ENCODE results near the gene MAP4K1.

The MAP4K1 gene

DNA sequence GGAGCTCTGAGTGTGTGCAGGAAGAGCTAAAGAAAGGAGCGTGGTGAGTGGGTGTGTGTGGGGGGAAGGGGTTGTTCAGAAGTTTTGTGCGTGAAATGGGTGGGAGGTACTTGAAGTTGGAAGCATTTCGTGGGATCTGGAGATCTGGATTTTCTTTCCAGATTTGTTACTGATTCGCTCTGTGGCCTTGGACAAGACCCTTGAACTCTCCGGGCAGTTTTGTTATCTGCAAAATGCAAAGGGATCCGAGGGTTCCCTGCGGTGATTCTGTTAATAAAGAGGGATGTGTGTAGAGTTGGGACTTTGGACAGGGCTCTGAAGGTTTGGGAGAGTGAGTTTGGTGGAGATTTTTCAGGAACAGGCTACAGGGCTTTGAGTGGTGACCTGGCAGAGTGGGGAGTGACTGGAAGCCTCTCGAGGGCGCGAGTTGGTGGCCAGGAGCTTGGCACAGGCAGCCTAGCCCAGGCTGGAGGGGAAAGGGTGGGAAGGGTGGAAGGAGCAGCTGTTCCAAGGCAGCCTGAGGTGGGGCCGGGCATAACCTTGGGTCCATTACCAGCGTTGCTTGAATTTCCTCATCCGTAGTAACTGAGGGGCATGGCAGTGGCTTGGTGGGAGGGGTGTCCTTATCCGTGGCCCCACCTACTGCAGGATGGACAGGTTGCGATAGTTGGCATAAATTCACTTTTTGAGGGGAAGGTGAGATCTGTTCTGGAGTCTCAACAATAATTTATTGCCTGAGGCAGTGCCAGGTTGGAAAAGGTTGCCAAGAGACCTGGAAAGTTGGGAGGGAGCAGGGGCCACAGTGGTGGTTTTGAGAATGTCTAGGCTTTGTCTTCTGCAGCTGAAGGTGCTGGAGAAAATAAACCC is 31.8 kb upstream of the MAP4K1 start:
- Histone ChIP-seq H3K4me1 (ENCODE audit: low read depth, poor library complexity, severe bottlenecking) (peaks cover 49% of the 10 kb centered on the region), H3K36me3 (ENCODE audit: insufficient read depth) (no peaks in the 10 kb centered on the region; the same call in 1 of the 2 replicates), H4K20me1 (ENCODE audit: insufficient read depth) (0 out of 2 replicates have a peak, but pooled peaks cover 3% of the 10 kb centered on the region), H3K9ac (no peak overlapping the region), H2AFZ (ENCODE audit: low read depth) (no peak overlapping the region), H3K4me3 (IDR thresholded peaks at IDR 0.05; ENCODE audit: insufficient read depth, low read depth, low read length) (no peak overlapping the region), H3K27me3 (ENCODE audit: insufficient read depth, low read depth) (no peaks in the 10 kb centered on the region), H3K4me2 (peak overlapping the region; percentile 95), H3K27ac (no peak overlapping the region; the same call in 1 of the 2 replicates), H3K79me2 (ENCODE audit: insufficient read depth, low read depth) (peaks cover 68% of the 10 kb centered on the region)
- TF ChIP-seq, protein P1, sequence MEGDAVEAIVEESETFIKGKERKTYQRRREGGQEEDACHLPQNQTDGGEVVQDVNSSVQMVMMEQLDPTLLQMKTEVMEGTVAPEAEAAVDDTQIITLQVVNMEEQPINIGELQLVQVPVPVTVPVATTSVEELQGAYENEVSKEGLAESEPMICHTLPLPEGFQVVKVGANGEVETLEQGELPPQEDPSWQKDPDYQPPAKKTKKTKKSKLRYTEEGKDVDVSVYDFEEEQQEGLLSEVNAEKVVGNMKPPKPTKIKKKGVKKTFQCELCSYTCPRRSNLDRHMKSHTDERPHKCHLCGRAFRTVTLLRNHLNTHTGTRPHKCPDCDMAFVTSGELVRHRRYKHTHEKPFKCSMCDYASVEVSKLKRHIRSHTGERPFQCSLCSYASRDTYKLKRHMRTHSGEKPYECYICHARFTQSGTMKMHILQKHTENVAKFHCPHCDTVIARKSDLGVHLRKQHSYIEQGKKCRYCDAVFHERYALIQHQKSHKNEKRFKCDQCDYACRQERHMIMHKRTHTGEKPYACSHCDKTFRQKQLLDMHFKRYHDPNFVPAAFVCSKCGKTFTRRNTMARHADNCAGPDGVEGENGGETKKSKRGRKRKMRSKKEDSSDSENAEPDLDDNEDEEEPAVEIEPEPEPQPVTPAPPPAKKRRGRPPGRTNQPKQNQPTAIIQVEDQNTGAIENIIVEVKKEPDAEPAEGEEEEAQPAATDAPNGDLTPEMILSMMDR (conservative IDR thresholded peaks at IDR 0.05; ENCODE audit: low read depth, low read length): no peak

DNA sequence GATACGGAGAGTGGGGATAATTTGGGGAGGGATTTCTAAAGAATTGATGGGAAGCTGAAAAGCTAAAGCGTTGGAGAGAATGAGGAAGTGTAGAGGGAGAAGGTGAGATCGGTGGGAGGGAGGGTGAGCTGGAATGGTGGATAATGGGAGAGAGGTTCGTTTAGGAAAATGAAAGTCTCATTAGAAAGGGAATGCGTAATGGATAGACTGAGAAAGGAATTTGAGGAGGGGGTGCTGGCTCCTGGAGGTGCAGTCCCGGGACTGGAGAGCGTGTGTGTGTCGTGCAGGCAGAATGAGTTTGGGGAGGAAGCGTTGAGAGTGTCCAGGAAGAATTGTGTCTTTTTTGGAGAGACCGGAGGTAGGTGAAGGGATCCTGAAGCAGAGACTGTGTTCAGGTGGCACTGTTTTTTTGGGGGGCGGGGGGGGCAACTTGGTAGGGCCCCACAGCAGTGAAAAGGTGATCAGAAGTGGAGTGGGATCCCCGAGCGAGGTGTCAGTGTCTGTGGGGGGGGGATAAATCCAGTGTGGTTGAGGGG is 31.1 kb upstream of the MAP4K1 start:
- peak overlapping the region; percentile 95 for H3K4me2 ChIP-seq
- no peak overlapping the region for H3K27ac ChIP-seq
- H3K36me3 ChIP-seq (ENCODE audit: insufficient read depth): no peaks in the 10 kb centered on the region; the same call in 1 of the 2 replicates
- TF ChIP-seq, protein P1 (conservative IDR thresholded peaks at IDR 0.05; ENCODE audit: low read depth, low read length): no peak
- peaks cover 42% of the 10 kb centered on the region for H3K4me1 ChIP-seq (ENCODE audit: low read depth, poor library complexity, severe bottlenecking)
- H3K79me2 ChIP-seq (ENCODE audit: insufficient read depth, low read depth): peaks cover 63% of the 10 kb centered on the region
- 0 out of 2 replicates have a peak, but pooled peaks cover 3% of the 10 kb centered on the region for H4K20me1 ChIP-seq (ENCODE audit: insufficient read depth)
- no peaks in the 10 kb centered on the region for H3K27me3 ChIP-seq (ENCODE audit: insufficient read depth, low read depth)
- H3K4me3 ChIP-seq (IDR thresholded peaks at IDR 0.05; ENCODE audit: insufficient read depth, low read depth, low read length): no peak overlapping the region
- H3K9ac ChIP-seq: peak overlapping the region; percentile 84; the same call in 1 of the 2 replicates
- no peak overlapping the region for H2AFZ ChIP-seq (ENCODE audit: low read depth)

DNA sequence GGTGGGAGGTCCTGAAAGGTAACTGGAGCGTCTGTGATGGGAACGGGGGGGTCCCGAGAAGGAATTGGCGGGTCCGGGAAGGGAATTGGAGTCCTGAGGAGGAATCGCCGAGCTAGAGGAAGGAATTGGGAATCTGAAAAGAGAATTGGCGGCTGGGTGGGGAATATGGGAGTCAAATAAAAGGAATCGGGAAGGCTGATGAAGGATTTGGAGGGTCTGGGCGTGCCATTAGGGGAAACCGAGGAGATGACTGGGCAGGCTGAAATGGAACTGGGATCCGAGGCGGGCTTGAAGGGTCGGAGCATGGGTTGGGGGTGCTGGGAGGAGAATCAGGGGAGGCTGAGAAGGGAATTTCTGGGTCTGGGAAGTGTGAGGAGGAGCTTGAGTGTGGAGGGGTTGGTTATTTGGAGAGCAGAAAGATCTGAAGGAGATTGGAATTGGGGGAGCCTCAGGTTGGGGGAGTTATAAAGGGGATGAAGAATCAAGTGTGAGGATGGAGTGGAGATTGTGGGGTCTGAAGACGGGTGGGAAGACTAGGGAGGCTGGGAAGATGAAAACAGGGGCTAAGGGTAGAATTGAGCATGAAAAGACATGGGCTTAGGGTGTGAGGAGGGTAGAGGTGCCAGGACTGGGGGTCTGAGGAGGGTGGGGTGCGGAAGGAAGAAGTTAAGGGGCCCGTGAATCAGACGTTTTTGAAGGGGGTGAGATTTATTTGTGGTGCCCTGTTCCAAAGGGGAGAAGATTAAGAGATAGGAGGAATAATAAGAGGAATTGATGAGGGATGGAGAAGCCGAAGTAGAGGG is 30.4 kb upstream of the MAP4K1 start:
- H3K27me3 ChIP-seq (ENCODE audit: insufficient read depth, low read depth): no peaks in the 10 kb centered on the region
- no peaks in the 10 kb centered on the region for H3K36me3 ChIP-seq (ENCODE audit: insufficient read depth)
- H3K27ac ChIP-seq: peak overlapping the region; percentile 21; the same call in 1 of the 2 replicates
- peak overlapping the region; percentile 95 for H3K4me2 ChIP-seq
- 0 out of 2 replicates have a peak, but pooled peaks cover 3% of the 10 kb centered on the region for H4K20me1 ChIP-seq (ENCODE audit: insufficient read depth)
- H2AFZ ChIP-seq (ENCODE audit: low read depth): peak overlapping the region; percentile 64
- peaks cover 56% of the 10 kb centered on the region for H3K79me2 ChIP-seq (ENCODE audit: insufficient read depth, low read depth)
- H3K9ac ChIP-seq: peak overlapping the region; percentile 84
- H3K4me3 ChIP-seq (IDR thresholded peaks at IDR 0.05; ENCODE audit: insufficient read depth, low read depth, low read length): no peak overlapping the region
- H3K4me1 ChIP-seq (ENCODE audit: low read depth, poor library complexity, severe bottlenecking): peaks cover 35% of the 10 kb centered on the region
- TF ChIP-seq, protein P1 (conservative IDR thresholded peaks at IDR 0.05; ENCODE audit: low read depth, low read length): no peak

DNA sequence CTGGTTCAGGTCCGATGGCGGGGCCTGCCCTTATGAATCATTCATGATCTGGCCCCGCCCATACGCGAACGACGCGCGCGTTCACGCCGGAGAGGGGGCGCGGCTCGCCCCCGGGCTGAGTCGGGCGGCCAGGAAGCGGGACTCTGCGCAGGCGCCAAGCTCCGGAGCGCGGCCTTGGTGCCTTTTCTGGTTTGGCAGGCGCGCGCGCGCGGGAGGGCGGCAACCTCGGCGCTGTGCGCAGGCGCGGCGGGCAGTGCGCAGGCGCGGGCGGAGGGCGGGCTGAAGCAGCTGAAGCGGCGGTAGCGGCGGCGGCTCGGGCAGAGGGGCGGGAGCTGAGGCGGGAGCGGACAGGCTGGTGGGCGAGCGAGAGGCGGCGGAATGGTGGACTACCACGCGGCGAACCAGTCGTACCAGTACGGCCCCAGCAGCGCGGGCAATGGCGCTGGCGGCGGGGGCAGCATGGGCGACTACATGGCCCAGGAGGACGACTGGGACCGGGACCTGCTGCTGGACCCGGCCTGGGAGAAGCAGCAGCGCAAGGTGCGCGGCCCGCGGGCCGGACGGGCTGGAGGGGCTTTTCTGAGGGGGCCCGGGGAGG is 29.7 kb upstream of the MAP4K1 start, which contains the start of gene ACTN4:
Gene ACTN4, plus strand, starts transcription at position 282 of the 598 bp plus-strand sequence. Its CDS starts 97 bp downstream, at position 379.
- H3K9ac ChIP-seq: peak within 1 kb of the TSS; percentile 84
- H4K20me1 ChIP-seq (ENCODE audit: insufficient read depth): 0 out of 2 replicates have a peak, but pooled peaks cover 3% of the 10 kb centered on the region
- peaks cover 49% of the 10 kb centered on the region for H3K79me2 ChIP-seq (ENCODE audit: insufficient read depth, low read depth)
- no peaks in the 10 kb centered on the region for H3K27me3 ChIP-seq (ENCODE audit: insufficient read depth, low read depth)
- H3K36me3 ChIP-seq (ENCODE audit: insufficient read depth): no peaks in the 10 kb centered on the region
- H3K4me2 ChIP-seq: peak within 1 kb of the TSS; percentile 95
- H3K4me1 ChIP-seq (ENCODE audit: low read depth, poor library complexity, severe bottlenecking): peaks cover 32% of the 10 kb centered on the region
- no peak within 1 kb of the TSS for H3K4me3 ChIP-seq (IDR thresholded peaks at IDR 0.05; ENCODE audit: insufficient read depth, low read depth, low read length)
- H2AFZ ChIP-seq (ENCODE audit: low read depth): peak within 1 kb of the TSS; percentile 80
- TF ChIP-seq, protein P1 (conservative IDR thresholded peaks at IDR 0.05; ENCODE audit: low read depth, low read length): no peak
- H3K27ac ChIP-seq: peak within 1 kb of the TSS; percentile 21; the same call in 1 of the 2 replicates
